Stomach (tissue), 4 donors: ENCODE results near the gene FOXS1.

Source experiments
- POLR2A ChIP-seq, 4 donors: fragments of 450-650 bp; IDR thresholded peaks; one replicate each; pipeline ENCODE4 v1.6.1; 2016; ENCODE audit warnings: antibody characterized with exemption in 4 of 4, control low read depth in 2 of 4, mild to moderate bottlenecking in 1 of 4, moderate library complexity in 1 of 4
- TF ChIP-seq, protein P1 (sequence below), 7 experiments: fragments of 450-650 bp in 4 of 7; fragments of 200-600 bp in 3 of 7; sonication (generic) in 3 of 7; IDR thresholded peaks; one replicate each; pipeline ENCODE4 v1.5.1; 2016 to 2019; ENCODE audit warnings: antibody characterized with exemption in 7 of 7, control low read depth in 2 of 7, mild to moderate bottlenecking in 1 of 7

DNA sequence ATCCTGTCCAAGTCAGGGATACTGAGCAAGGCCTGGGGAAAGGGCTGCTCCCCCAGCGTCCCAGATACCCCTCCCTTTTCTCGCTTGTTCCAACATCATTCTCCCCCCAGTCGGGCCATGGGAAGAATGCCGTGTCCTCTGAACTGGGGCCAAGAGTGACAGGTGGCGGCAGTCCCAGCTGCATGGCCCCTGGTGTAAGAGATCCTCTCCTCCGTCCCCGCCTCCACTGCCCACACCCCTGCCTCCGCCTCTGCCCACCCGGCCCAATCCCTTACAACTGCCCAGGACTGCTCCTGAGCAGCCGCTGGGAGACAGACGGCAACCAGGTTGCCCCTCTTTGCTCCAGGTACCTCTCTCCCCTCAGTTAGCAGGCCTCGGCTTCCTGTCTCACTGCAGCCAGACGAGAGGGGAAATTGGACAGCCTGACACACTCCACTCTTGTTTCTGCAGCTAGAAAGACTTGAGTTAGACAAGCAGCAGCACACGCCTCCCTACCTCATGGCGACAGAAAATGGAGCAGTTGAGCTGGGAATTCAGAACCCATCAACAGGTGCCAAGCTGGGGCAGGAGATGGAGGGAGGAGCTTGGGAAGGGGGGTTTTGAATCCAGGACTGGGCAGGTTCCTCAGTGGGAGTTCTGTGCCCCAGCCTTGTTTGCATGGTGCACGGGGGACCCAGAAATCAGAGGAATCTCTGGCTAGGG lies 26.2 kb downstream of the FOXS1 start, which contains the start of gene MYLK2:
- TF ChIP-seq POLR2A (IDR thresholded peaks at IDR 0.05) = no peak
- TF ChIP-seq, protein P1, sequence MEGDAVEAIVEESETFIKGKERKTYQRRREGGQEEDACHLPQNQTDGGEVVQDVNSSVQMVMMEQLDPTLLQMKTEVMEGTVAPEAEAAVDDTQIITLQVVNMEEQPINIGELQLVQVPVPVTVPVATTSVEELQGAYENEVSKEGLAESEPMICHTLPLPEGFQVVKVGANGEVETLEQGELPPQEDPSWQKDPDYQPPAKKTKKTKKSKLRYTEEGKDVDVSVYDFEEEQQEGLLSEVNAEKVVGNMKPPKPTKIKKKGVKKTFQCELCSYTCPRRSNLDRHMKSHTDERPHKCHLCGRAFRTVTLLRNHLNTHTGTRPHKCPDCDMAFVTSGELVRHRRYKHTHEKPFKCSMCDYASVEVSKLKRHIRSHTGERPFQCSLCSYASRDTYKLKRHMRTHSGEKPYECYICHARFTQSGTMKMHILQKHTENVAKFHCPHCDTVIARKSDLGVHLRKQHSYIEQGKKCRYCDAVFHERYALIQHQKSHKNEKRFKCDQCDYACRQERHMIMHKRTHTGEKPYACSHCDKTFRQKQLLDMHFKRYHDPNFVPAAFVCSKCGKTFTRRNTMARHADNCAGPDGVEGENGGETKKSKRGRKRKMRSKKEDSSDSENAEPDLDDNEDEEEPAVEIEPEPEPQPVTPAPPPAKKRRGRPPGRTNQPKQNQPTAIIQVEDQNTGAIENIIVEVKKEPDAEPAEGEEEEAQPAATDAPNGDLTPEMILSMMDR (IDR thresholded peaks at IDR 0.05) = no peak
